Mesothelial cell of epicardium (in vitro differentiated cells): ENCODE measurements around the gene CPEB4. TPM values are rescaled to one million over a fixed set of nuclear protein-coding genes. Genes with fewer than 3 reads are reported as not detected.
A peak's percentile ranks its signal among the peaks of the same experiment; 100 is the strongest.

Experiments
- DNase-seq, 2 experiments: peaks; one replicate each; pipeline ENCODE4 v3.0.0; 2021; ENCODE audit warnings: low spot score in 2 of 2; ENCODE audit not compliant: unreplicated experiment in 2 of 2
- H3K27ac Mint-ChIP-seq: 2 replicates; pipeline ENCODE4 v1.8.0; 2021; ENCODE audit warnings: mixed read lengths
- H3K27me3 Mint-ChIP-seq: 2 replicates; pipeline ENCODE4 v1.8.0; 2021; ENCODE audit warnings: low read depth, mixed read lengths
- H3K36me3 Mint-ChIP-seq: 2 replicates; pipeline ENCODE4 v1.8.0; 2021; ENCODE audit warnings: mixed read lengths
- H3K4me1 Mint-ChIP-seq: 2 replicates; pipeline ENCODE4 v1.8.0; 2021; ENCODE audit warnings: mixed read lengths
- H3K4me3 Mint-ChIP-seq: 2 replicates; pipeline ENCODE4 v1.8.0; 2021; ENCODE audit warnings: mild to moderate bottlenecking, moderate library complexity, mixed read lengths
- H3K9me3 Mint-ChIP-seq: 2 replicates; pipeline ENCODE4 v1.8.0; 2021; ENCODE audit warnings: mixed read lengths
- CTCF ChIP-seq: fragments of 200-600 bp; sonication (generic); IDR thresholded peaks from one replicate; pipeline ENCODE4 v1.5.0; 2021; ENCODE audit warnings: antibody characterized with exemption; ENCODE audit not compliant: unreplicated experiment
- total RNA-seq: library from RNA; stranded (reverse); gene quantifications from 3 replicates; pipeline ENCODE4 v1.2.1, GENCODE V29; 2021

The CPEB4 gene
- total RNA-seq, 1 donor from 2014 or later, result 15.3 TPM

GRCh38 chr5:173963182-173963838 lies 75.2 kb downstream of the CPEB4 start:
- H3K27me3 Mint-ChIP-seq, result no peaks in the 10 kb centered on the region
- H3K27ac Mint-ChIP-seq, result peak overlapping the region; percentile 84
- H3K4me3 Mint-ChIP-seq, result peak overlapping the region; percentile 64
- no peaks in the 10 kb centered on the region for H3K36me3 Mint-ChIP-seq
- DNase-seq, result no peak
- no peak for TF ChIP-seq CTCF
- H3K9me3 Mint-ChIP-seq, result no peaks in the 10 kb centered on the region
- H3K4me1 Mint-ChIP-seq, result peaks cover 23% of the 10 kb centered on the region

DNA sequence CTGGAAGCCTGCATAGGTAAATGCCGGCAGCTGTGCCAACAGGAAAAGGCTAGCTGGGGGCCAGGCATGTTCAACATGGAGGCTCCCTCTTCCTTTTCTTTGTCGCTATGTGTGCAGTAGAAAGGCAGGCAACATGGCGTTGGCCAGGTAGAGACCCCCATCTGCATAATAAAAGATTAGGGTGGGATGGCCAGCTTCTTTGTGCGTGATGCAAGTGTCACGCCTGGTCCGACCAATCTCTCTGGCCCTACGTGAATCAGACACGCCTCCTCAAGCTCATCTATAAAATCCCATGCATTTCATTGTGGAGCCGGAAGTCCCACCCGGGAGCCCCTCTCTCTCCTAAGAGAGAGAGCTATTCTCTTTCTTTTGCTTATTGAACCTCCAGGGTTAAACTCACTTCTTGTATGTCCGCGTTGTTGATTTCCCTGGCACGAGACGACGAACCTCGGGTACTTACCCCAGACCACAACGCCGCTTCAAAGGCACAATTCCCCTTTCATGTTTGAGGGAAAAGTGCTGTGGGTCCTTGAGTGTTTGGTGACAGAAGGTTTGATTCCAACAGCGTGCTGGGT lies 75.8 kb downstream of the CPEB4 start:
- Mint-ChIP-seq H3K9me3 (no peaks in the 10 kb centered on the region), H3K27ac (peak overlapping the region; percentile 83), H3K27me3 (no peaks in the 10 kb centered on the region), H3K4me3 (peak overlapping the region; percentile 64), H3K36me3 (no peaks in the 10 kb centered on the region), H3K4me1 (peaks cover 24% of the 10 kb centered on the region)
- no peak for TF ChIP-seq CTCF
- no peak for DNase-seq

DNA sequence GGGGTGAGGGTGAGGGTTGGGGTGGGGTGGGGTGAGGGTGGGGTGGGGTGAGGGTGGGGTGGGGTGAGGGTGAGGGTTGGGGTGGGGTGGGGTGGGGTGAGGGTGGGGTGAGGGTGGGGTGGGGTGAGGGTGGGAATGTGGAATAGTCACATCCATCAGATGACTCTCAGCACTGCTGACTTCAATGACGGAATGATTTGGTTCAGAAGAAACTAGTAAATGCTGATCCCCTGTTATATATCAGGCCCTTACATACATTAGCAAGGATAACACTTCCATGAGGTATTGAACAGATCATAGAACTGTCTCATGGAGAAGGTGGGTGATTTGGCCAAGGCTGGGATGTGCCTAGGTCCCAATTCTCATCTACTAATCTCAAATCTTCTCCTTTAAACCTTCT lies 76.4 kb downstream of the CPEB4 start:
- TF ChIP-seq CTCF, result no peak
- Mint-ChIP-seq H3K4me3 (no peak overlapping the region), H3K4me1 (peaks cover 28% of the 10 kb centered on the region), H3K36me3 (no peaks in the 10 kb centered on the region), H3K9me3 (no peaks in the 10 kb centered on the region), H3K27me3 (no peaks in the 10 kb centered on the region), H3K27ac (no peak overlapping the region)
- DNase-seq, result no peak

GRCh38 chr5:173967241-173967640 lies 79.1 kb downstream of the CPEB4 start:
- Mint-ChIP-seq H3K4me3 (no peak overlapping the region), H3K36me3 (no peaks in the 10 kb centered on the region), H3K4me1 (peaks cover 39% of the 10 kb centered on the region), H3K27ac (no peak overlapping the region), H3K27me3 (no peaks in the 10 kb centered on the region), H3K9me3 (no peaks in the 10 kb centered on the region)
- no peak for DNase-seq
- no peak for TF ChIP-seq CTCF

DNA sequence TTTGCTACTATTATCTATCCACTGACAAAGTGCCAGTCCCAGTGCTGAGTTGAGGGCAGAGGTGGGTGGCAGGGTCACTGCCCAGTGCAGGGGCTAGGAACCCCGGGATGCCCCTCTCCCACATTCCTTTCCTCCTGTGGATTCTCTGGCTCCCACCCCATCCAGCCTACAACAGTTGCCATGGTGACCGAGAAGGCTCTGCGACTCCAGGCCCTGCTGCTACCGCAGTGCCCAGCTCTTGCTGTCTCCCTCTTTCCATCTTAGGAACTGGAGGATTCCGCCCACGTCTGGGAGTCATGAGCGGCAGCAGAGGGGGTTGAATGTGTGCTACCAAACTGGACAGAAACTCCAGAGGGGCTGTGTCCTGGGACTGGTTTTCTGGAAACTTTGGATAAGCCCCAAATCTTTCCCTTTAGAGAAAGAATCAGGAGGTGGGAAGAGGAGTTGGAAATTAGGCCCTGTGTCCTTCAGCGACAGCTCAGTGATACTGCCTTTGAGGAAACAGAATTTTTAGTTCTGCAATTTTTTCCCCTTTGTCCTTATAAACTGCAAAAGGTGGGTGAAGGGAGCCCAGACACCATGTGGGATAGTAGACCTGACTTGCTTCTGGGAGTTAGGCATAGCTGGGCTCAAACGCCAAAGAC lies 80.1 kb downstream of the CPEB4 start:
- TF ChIP-seq CTCF, result no peak
- Mint-ChIP-seq H3K27ac (peak overlapping the region; percentile 25), H3K27me3 (no peaks in the 10 kb centered on the region), H3K4me3 (no peak overlapping the region), H3K4me1 (peaks cover 34% of the 10 kb centered on the region), H3K9me3 (no peaks in the 10 kb centered on the region), H3K36me3 (no peaks in the 10 kb centered on the region)
- DNase-seq, result no peak
